ENCODE measurements around the gene CTNNA3.

The CTNNA3 gene

DNA sequence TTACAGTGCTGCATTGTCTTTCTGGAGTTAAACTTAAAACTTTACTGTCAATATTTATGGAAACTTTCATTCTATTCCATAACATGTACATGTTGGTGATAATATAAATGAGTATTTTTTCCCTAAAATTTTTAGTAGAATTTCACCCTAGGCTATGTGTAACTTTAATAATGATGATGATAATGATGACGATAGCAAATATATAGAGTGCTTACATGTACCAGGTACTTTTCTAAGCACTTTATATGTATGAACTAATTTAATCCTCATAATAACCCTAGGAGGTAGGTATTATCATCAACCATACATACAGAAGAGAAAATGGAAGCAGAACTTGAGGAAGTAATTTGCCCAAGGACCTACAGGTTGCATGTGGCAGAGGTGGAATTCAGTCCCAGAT is 684.5 kb downstream of the CTNNA3 start:
- no peak overlapping the region for H3K9ac ChIP-seq
- H3K4me2 ChIP-seq: no peak overlapping the region
- H4K20me1 ChIP-seq: no peaks in the 10 kb centered on the region
- no peaks in the 10 kb centered on the region for H3K27me3 ChIP-seq
- H3K27ac ChIP-seq: no peak overlapping the region
- no peaks in the 10 kb centered on the region for H3K4me1 ChIP-seq
- H3K36me3 ChIP-seq: no peaks in the 10 kb centered on the region
- no peaks in the 10 kb centered on the region for H3K9me3 ChIP-seq
- TF ChIP-seq Cebpa-rat (IDR thresholded peaks at IDR 0.05): no peak
- no peak overlapping the region for H3K4me3 ChIP-seq

DNA sequence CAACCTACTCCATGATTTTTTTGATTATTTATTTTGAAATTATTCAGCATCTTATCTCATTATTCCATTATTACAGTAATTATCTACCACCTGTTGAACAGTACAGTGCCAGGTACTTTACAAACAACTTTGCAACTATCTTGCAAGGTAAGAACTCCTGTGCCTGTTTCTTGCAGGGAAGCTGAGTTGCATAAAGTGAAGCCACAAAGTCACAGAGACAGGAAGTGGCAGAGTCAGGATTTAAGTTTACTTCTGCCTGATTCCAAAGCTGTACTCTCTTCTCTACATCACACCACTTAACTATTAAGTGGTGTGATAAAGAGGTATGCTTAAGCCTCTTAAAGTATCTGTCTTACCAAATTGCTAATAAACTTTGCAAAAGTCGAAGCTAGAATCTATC is 690.0 kb downstream of the CTNNA3 start:
- Histone ChIP-seq H3K9ac (no peak overlapping the region), H3K4me3 (no peak overlapping the region), H3K9me3 (no peaks in the 10 kb centered on the region), H3K27me3 (no peaks in the 10 kb centered on the region), H4K20me1 (no peaks in the 10 kb centered on the region), H3K4me1 (peaks cover 7% of the 10 kb centered on the region; the same call in 1 of the 2 replicates), H3K27ac (no peak overlapping the region), H3K36me3 (no peaks in the 10 kb centered on the region), H3K4me2 (no peak overlapping the region)
- no peak for TF ChIP-seq Cebpa-rat (IDR thresholded peaks at IDR 0.05)

- H3K9ac ChIP-seq: no peak overlapping the region
- no peak overlapping the region for H3K27ac ChIP-seq
- H3K4me1 ChIP-seq: peaks cover 7% of the 10 kb centered on the region; the same call in 1 of the 2 replicates
- no peaks in the 10 kb centered on the region for H4K20me1 ChIP-seq
- H3K4me2 ChIP-seq: no peak overlapping the region
- H3K36me3 ChIP-seq: no peaks in the 10 kb centered on the region
- no peak for TF ChIP-seq Cebpa-rat (IDR thresholded peaks at IDR 0.05)
- H3K4me3 ChIP-seq: no peak overlapping the region
- no peaks in the 10 kb centered on the region for H3K27me3 ChIP-seq
- H3K9me3 ChIP-seq: no peaks in the 10 kb centered on the region
These were observed 691.3 kb downstream of the CTNNA3 start for GRCh38 chr10:67004690-67005089.

GRCh38 chr10:66999762-67000545 is 696.0 kb downstream of the CTNNA3 start:
- Histone ChIP-seq H4K20me1 (no peaks in the 10 kb centered on the region), H3K27ac (no peak overlapping the region), H3K9ac (no peak overlapping the region), H3K9me3 (no peaks in the 10 kb centered on the region), H3K4me3 (no peak overlapping the region), H3K27me3 (no peaks in the 10 kb centered on the region), H3K4me1 (peaks cover 6% of the 10 kb centered on the region; the same call in 1 of the 2 replicates), H3K36me3 (no peaks in the 10 kb centered on the region), H3K4me2 (no peak overlapping the region)
- TF ChIP-seq Cebpa-rat (IDR thresholded peaks at IDR 0.05): no peak

GRCh38 chr10:66996996-66997395 is 699.0 kb downstream of the CTNNA3 start:
- H3K9ac ChIP-seq: no peak overlapping the region
- H3K4me1 ChIP-seq: no peaks in the 10 kb centered on the region
- no peaks in the 10 kb centered on the region for H3K27me3 ChIP-seq
- no peaks in the 10 kb centered on the region for H3K9me3 ChIP-seq
- no peaks in the 10 kb centered on the region for H3K36me3 ChIP-seq
- H3K27ac ChIP-seq: no peak overlapping the region
- no peaks in the 10 kb centered on the region for H4K20me1 ChIP-seq
- H3K4me2 ChIP-seq: no peak overlapping the region
- no peak overlapping the region for H3K4me3 ChIP-seq
- no peak for TF ChIP-seq Cebpa-rat (IDR thresholded peaks at IDR 0.05)

DNA sequence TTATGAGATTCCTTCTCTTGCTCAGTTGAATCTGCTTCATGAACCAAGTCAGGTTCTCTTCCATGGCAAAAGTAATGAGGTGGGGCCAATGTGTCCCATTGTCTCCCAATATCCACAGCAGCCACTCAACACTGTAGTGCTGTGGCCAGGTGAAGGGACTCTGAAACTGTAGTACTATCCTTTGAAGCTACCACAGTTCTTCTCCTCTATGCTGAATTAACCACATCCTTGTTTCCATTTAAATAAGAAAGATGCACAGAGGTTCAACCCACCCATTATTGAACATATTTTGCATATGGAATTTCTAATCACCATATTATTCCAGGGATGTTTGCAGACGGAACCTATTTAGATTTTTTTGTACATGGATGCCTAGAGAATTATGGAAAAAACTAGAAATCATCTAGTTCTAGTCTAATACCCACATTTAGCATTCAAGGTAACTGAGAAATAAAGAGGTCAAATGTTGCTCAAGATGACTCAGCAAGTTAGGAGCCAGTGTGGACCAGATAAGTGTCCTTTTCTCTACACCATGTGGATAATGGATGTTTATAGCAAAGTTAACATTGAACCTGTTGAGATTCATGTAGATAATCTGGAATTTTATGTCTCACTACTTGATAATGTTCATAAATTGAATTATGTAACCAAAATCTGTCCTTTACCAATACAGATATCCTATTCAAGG is 705.7 kb downstream of the CTNNA3 start:
- H3K27ac ChIP-seq: no peak overlapping the region
- no peak for TF ChIP-seq Cebpa-rat (IDR thresholded peaks at IDR 0.05)
- no peaks in the 10 kb centered on the region for H3K4me1 ChIP-seq
- no peaks in the 10 kb centered on the region for H4K20me1 ChIP-seq
- H3K9me3 ChIP-seq: no peaks in the 10 kb centered on the region
- no peaks in the 10 kb centered on the region for H3K27me3 ChIP-seq
- no peaks in the 10 kb centered on the region for H3K36me3 ChIP-seq
- no peak overlapping the region for H3K4me2 ChIP-seq
- no peak overlapping the region for H3K9ac ChIP-seq
- no peak overlapping the region for H3K4me3 ChIP-seq

DNA sequence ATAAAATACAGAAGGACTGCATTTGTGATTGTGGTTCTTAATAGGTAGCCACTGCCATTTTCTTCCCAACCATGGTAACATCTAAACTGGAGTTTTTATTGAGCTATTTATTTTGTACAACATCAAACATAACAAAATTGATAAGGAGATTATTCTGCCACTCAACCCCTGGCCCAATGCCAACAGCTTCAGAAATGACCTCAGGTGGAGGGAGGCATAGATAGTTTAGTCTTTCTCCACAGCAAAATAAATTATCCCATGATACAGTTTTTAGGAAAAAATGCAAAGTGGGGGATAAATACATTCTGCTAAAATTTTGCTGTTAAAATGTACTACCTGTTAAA is 712.5 kb downstream of the CTNNA3 start:
- TF ChIP-seq Cebpa-rat (IDR thresholded peaks at IDR 0.05): no peak
- no peaks in the 10 kb centered on the region for H4K20me1 ChIP-seq
- no peak overlapping the region for H3K9ac ChIP-seq
- H3K27me3 ChIP-seq: no peaks in the 10 kb centered on the region
- H3K4me1 ChIP-seq: no peaks in the 10 kb centered on the region
- H3K4me2 ChIP-seq: no peak overlapping the region
- H3K36me3 ChIP-seq: no peaks in the 10 kb centered on the region
- no peak overlapping the region for H3K4me3 ChIP-seq
- no peaks in the 10 kb centered on the region for H3K9me3 ChIP-seq
- no peak overlapping the region for H3K27ac ChIP-seq

GRCh38 chr10:66982792-66983474 is 713.1 kb downstream of the CTNNA3 start:
- H3K27ac ChIP-seq: no peak overlapping the region
- no peak overlapping the region for H3K4me2 ChIP-seq
- no peaks in the 10 kb centered on the region for H4K20me1 ChIP-seq

DNA sequence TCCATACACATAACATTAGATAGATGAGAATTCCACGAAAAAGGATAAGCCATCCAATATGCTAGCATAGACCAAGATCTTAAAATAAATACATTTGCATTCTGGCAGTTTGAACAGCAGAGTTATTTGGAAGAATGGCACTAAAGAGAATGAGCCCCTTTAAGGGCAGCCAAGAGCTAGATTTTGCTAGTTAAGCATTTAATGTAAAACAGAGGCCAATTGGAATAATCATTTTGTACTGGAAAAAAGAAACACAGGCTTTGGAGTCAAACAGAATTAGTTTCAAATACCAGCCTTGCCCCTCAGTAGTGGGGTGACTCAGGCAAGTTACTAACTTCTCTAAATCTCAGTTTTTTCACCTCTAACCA is 714.0 kb downstream of the CTNNA3 start:
- H4K20me1 ChIP-seq: no peaks in the 10 kb centered on the region
- no peak overlapping the region for H3K4me3 ChIP-seq
- no peak overlapping the region for H3K9ac ChIP-seq
- no peak overlapping the region for H3K27ac ChIP-seq
- no peaks in the 10 kb centered on the region for H3K9me3 ChIP-seq
- no peaks in the 10 kb centered on the region for H3K4me1 ChIP-seq
- H3K36me3 ChIP-seq: no peaks in the 10 kb centered on the region
- H3K4me2 ChIP-seq: no peak overlapping the region
- TF ChIP-seq Cebpa-rat (IDR thresholded peaks at IDR 0.05): no peak
- no peaks in the 10 kb centered on the region for H3K27me3 ChIP-seq

More at GRCh38 chr10:66982792-66983474, 713.1 kb downstream of the CTNNA3 start:
- Histone ChIP-seq H3K4me1 (no peaks in the 10 kb centered on the region), H3K9me3 (no peaks in the 10 kb centered on the region), H3K9ac (no peak overlapping the region), H3K27me3 (no peaks in the 10 kb centered on the region), H3K4me3 (no peak overlapping the region), H3K36me3 (no peaks in the 10 kb centered on the region)
- TF ChIP-seq Cebpa-rat (IDR thresholded peaks at IDR 0.05): no peak

Measured in BLaER1 (cell line).